Measurements from ENCODE around the gene PCBP3. TPM values are rescaled to one million over a fixed set of nuclear protein-coding genes. Genes with fewer than 3 reads are reported as not detected.

The PCBP3 gene
- total and polyA plus RNA-seq, 2 of the 13 experiments (the other 11 are each of a cell fraction or from before 2014, with no cell fraction given): not detected

- Histone ChIP-seq H3K4me1 (ENCODE audit: insufficient read depth, low read length) (no peaks in the 10 kb centered on the region), H3K36me3 (replicated peaks in 1 of 2; ENCODE audit: control insufficient read depth in 1 of 2, insufficient read depth in 2 of 2, low read length in 2 of 2) (no peaks in the 10 kb centered on the region), H3K4me2 (ENCODE audit: low read depth, low read length) (no peak overlapping the region), H3K9me3 (ENCODE audit: low read length) (no peaks in the 10 kb centered on the region), H3K27ac (ENCODE audit: extremely low read length, insufficient read depth, low read length) (no peak overlapping the region), H2AFZ (ENCODE audit: low read length) (no peak overlapping the region), H4K20me1 (ENCODE audit: insufficient read depth, low read length) (no peaks in the 10 kb centered on the region), H3K9ac (ENCODE audit: insufficient read depth, low read depth, low read length) (no peak overlapping the region), H3K4me3 (replicated peaks in 1 of 3; ENCODE audit: insufficient read depth in 1 of 3, low read depth in 2 of 3, low read length in 3 of 3) (no peak overlapping the region), H3K79me2 (ENCODE audit: insufficient read depth, low read length) (no peaks in the 10 kb centered on the region), H3K27me3 (ENCODE audit: control insufficient read depth in 1 of 2, insufficient read depth in 2 of 2, low read length in 2 of 2) (peaks cover 4 to 16% of the 10 kb centered on the region in 2 experiments; a peak in 4 of 5 replicates)
- in situ Hi-C loops (cut with HindIII; ENCODE audit: extremely low pct_ligation_motif_present, low pct_unique_long_range_greater_than_20kb): no loop called here
- ATAC-seq (no peak), DNase-seq (ENCODE audit: low spot score) (no peak), FAIRE-seq (no peak)
- BruUV-seq (replicated peaks): no TSS peak
- ChIA-PET POLR2A (no interaction called here), CTCF (ENCODE audit: low intra/inter-chr PET ratio, low total read pairs) (no interaction called here)
- TF ChIP-seq SRSF9 (IDR thresholded peaks at IDR 0.05; ENCODE audit: borderline replicate concordance, insufficient read depth, low read depth, low read length, poor library complexity, severe bottlenecking) (no peak), ZMAT3 (CRISPR knock-in tag; conservative IDR thresholded peaks at IDR 0.05) (no peak), ZFP82 (CRISPR knock-in tag; IDR thresholded peaks at IDR 0.05; ENCODE audit: borderline replicate concordance) (no peak), REST (IDR thresholded peaks at IDR 0.05; ENCODE audit: borderline replicate concordance in 1 of 2, low read depth in 1 of 2, low read length in 2 of 2) (no peak), THAP8 (CRISPR knock-in tag; IDR thresholded peaks at IDR 0.05; ENCODE audit: borderline replicate concordance) (no peak), ZNF414 (CRISPR knock-in tag; IDR thresholded peaks at IDR 0.05) (no peak), U2AF1 (optimal IDR thresholded peaks at IDR 0.05; ENCODE audit: low read depth, low read length) (no peak), ZNF747 (CRISPR knock-in tag; IDR thresholded peaks at IDR 0.05; ENCODE audit: borderline replicate concordance) (no peak), ZUFSP (CRISPR knock-in tag; IDR thresholded peaks at IDR 0.05; ENCODE audit: borderline replicate concordance) (no peak)
- intact Hi-C loops (cut with micrococcal nuclease; ENCODE audit: unreplicated experiment): no loop called here
- WGBS (ENCODE audit: low lambda C conversion rate): 70% methylated on average over 2 of the region's 24 CpGs
Measured at GRCh38 chr21:45834821-45835293, 191.3 kb downstream of the PCBP3 start.

Measured in HepG2 (cell line).